ENCODE measurements around the gene LIMK2.
"Not testable (repeated sequence)": the region's sequence is repeated elsewhere in the genome, so short reads cannot be mapped to it uniquely, and the experiment has no call there.

- TF ChIP-seq POLR2A (IDR thresholded peaks at IDR 0.05; ENCODE audit: low read length); GATA1 (IDR thresholded peaks at IDR 0.05; ENCODE audit: low read depth, low read length): not testable (repeated sequence)
These were observed 17.4 kb upstream of the LIMK2 start for GRCh38 chr22:31194681-31195080.
